MM.1S (cell line): Measurements from ENCODE around the gene KCNIP4.

Experiments used
- DNase-seq: peaks from one replicate; pipeline ENCODE4 v3.0.0-alpha.2; 2015
- H2AFZ ChIP-seq: fragments of 300-600 bp; sonication (generic); 2 replicates; pipeline ENCODE4 v1.6.0; 2016; ENCODE audit warnings: antibody characterized with exemption, low read length
- H3F3A ChIP-seq: fragments of 300-600 bp; sonication (generic); 2 replicates; pipeline ENCODE4 v1.6.1; 2016; ENCODE audit warnings: mild to moderate bottlenecking, antibody characterized with exemption, low read length, moderate library complexity, mixed read lengths; ENCODE audit not compliant: insufficient read depth
- H3K27ac ChIP-seq: fragments of 300-600 bp; sonication (generic); 2 replicates; pipeline ENCODE4 v1.5.1; 2016; ENCODE audit warnings: mild to moderate bottlenecking, low read length
- H3K27me3 ChIP-seq: fragments of 300-600 bp; sonication (generic); replicated peaks from 2 replicates; pipeline ENCODE4 v1.6.0; 2016; ENCODE audit warnings: low read length; ENCODE audit not compliant: insufficient read depth
- H3K36me3 ChIP-seq: fragments of 300-600 bp; sonication (generic); replicated peaks from 2 replicates; pipeline ENCODE4 v1.6.1; 2016; ENCODE audit warnings: mild to moderate bottlenecking, low read length, mixed read lengths; ENCODE audit not compliant: insufficient read depth
- H3K4me1 ChIP-seq: fragments of 300-600 bp; sonication (generic); 2 replicates; pipeline ENCODE4 v1.6.1; 2016; ENCODE audit warnings: low read length, mixed read lengths
- H3K4me2 ChIP-seq: fragments of 300-600 bp; sonication (generic); 2 replicates; pipeline ENCODE4 v1.6.0; 2016; ENCODE audit warnings: low read depth, low read length
- H3K4me3 ChIP-seq: fragments of 300-600 bp; sonication (generic); 2 replicates; pipeline ENCODE4 v1.5.1; 2016; ENCODE audit warnings: low read length, mixed read lengths
- H3K79me2 ChIP-seq: fragments of 300-600 bp; sonication (generic); 2 replicates; pipeline ENCODE4 v1.6.1; 2016; ENCODE audit warnings: mixed run types, low read length, mixed read lengths
- H3K9ac ChIP-seq: fragments of 300-600 bp; sonication (generic); 2 replicates; pipeline ENCODE4 v1.6.1; 2016; ENCODE audit warnings: low read length, mixed read lengths
- H3K9me2 ChIP-seq: fragments of 300-600 bp; sonication (generic); replicated peaks from 2 replicates; pipeline ENCODE4 v1.6.1; 2016; ENCODE audit warnings: mild to moderate bottlenecking, low read length, mixed read lengths; ENCODE audit not compliant: insufficient read depth
- H3K9me3 ChIP-seq: fragments of 300-600 bp; sonication (generic); replicated peaks from 2 replicates; pipeline ENCODE4 v1.6.1; 2016; ENCODE audit warnings: mild to moderate bottlenecking, low read length, mixed read lengths; ENCODE audit not compliant: insufficient read depth
- H4K20me1 ChIP-seq: fragments of 300-600 bp; sonication (generic); 2 replicates; pipeline ENCODE4 v1.6.1; 2016; ENCODE audit warnings: mild to moderate bottlenecking, low read length, moderate library complexity, mixed read lengths; ENCODE audit not compliant: insufficient read depth
- EZH2 ChIP-seq: fragments of 300-600 bp; sonication (generic); optimal IDR thresholded peaks from 2 replicates; pipeline ENCODE3; 2017; ENCODE audit warnings: low read depth, mild to moderate bottlenecking, antibody characterized with exemption, low read length, mixed read lengths
- EZH2phosphoT487 ChIP-seq: fragments of 300-600 bp; sonication (generic); IDR thresholded peaks from 2 replicates; pipeline ENCODE4 v1.6.1; 2018; ENCODE audit warnings: antibody characterized with exemption, low read length
- TF ChIP-seq, protein P1 (sequence below): fragments of 300-600 bp; sonication (generic); IDR thresholded peaks from 2 replicates; pipeline ENCODE4 v1.5.1; 2016; ENCODE audit warnings: antibody characterized with exemption, low read length, mixed read lengths

KCNIP4 gene

DNA sequence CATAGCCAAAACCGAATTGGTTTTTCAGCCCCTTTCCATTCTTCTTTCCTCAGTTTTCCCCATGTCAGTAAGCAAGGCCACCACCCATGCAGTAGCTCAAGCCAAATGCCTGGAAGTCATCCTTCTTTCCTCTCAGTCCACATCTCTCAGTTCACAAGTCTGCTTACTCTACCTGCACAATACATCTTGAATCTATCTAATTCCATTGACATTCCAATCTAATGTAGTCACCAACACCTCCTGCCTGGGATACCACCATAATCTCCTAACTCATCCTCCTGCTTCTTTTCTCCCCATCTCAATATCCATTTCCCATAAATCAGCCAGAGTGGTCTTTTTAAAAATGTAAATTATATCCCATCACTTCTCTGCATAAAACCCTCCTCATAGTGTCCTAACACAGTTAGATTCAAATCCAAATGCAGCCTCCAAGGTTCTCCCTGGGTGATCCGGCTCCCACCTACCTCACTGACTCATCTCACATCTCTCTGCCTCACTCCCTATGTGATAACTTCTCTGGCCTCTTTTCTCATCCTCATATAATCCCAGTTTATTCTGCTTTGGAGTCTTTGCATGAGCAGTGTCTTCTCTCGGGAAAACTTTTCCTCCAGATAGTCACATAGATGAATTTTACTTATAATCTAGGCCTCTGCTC lies 26.9 kb downstream of the KCNIP4 start:
- no peak for DNase-seq
- no peaks in the 10 kb centered on the region for H3K27me3 ChIP-seq
- no peaks in the 10 kb centered on the region for H3K9me2 ChIP-seq
- H3K4me3 ChIP-seq = no peak overlapping the region
- H3K27ac ChIP-seq = no peak overlapping the region
- no peak overlapping the region for H3K9ac ChIP-seq
- H4K20me1 ChIP-seq = no peaks in the 10 kb centered on the region
- no peaks in the 10 kb centered on the region for H3K36me3 ChIP-seq
- H3K4me2 ChIP-seq = no peak overlapping the region
- H2AFZ ChIP-seq = no peak overlapping the region
- TF ChIP-seq EZH2 (no peak), EZH2phosphoT487 (no peak)
- TF ChIP-seq, protein P1, sequence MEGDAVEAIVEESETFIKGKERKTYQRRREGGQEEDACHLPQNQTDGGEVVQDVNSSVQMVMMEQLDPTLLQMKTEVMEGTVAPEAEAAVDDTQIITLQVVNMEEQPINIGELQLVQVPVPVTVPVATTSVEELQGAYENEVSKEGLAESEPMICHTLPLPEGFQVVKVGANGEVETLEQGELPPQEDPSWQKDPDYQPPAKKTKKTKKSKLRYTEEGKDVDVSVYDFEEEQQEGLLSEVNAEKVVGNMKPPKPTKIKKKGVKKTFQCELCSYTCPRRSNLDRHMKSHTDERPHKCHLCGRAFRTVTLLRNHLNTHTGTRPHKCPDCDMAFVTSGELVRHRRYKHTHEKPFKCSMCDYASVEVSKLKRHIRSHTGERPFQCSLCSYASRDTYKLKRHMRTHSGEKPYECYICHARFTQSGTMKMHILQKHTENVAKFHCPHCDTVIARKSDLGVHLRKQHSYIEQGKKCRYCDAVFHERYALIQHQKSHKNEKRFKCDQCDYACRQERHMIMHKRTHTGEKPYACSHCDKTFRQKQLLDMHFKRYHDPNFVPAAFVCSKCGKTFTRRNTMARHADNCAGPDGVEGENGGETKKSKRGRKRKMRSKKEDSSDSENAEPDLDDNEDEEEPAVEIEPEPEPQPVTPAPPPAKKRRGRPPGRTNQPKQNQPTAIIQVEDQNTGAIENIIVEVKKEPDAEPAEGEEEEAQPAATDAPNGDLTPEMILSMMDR = no peak
- no peaks in the 10 kb centered on the region for H3K9me3 ChIP-seq
- no peaks in the 10 kb centered on the region for H3K4me1 ChIP-seq
- H3F3A ChIP-seq = no peaks in the 10 kb centered on the region
- no peaks in the 10 kb centered on the region for H3K79me2 ChIP-seq

- Histone ChIP-seq H3K9ac (no peak overlapping the region), H3F3A (no peaks in the 10 kb centered on the region), H3K4me3 (no peak overlapping the region), H2AFZ (no peak overlapping the region), H3K9me2 (no peaks in the 10 kb centered on the region), H3K4me2 (no peak overlapping the region), H3K27me3 (no peaks in the 10 kb centered on the region), H3K27ac (no peak overlapping the region), H3K9me3 (no peaks in the 10 kb centered on the region), H3K79me2 (no peaks in the 10 kb centered on the region), H3K4me1 (no peaks in the 10 kb centered on the region), H3K36me3 (no peaks in the 10 kb centered on the region), H4K20me1 (no peaks in the 10 kb centered on the region)
- no peak for TF ChIP-seq EZH2phosphoT487
- TF ChIP-seq, protein P1 = no peak
- no peak for DNase-seq
Measured at GRCh38 chr4:21915761-21916160, 32.8 kb downstream of the KCNIP4 start.

- H3K4me1 ChIP-seq = no peaks in the 10 kb centered on the region
- TF ChIP-seq, protein P1 = no peak
- no peak for TF ChIP-seq EZH2
- TF ChIP-seq EZH2phosphoT487 = no peak
- no peaks in the 10 kb centered on the region for H3K79me2 ChIP-seq
- H3K4me2 ChIP-seq = no peak overlapping the region
- no peak overlapping the region for H2AFZ ChIP-seq
- DNase-seq = no peak
- H3K4me3 ChIP-seq = no peak overlapping the region
- no peaks in the 10 kb centered on the region for H3K9me2 ChIP-seq
- no peak overlapping the region for H3K27ac ChIP-seq
- H3K9me3 ChIP-seq = no peaks in the 10 kb centered on the region
- no peaks in the 10 kb centered on the region for H3F3A ChIP-seq
- H4K20me1 ChIP-seq = no peaks in the 10 kb centered on the region
- H3K36me3 ChIP-seq = no peaks in the 10 kb centered on the region
- H3K9ac ChIP-seq = no peak overlapping the region
- H3K27me3 ChIP-seq = no peaks in the 10 kb centered on the region
Measured at GRCh38 chr4:21901831-21902230, 46.7 kb downstream of the KCNIP4 start.
